Measurements from ENCODE around the gene CSPG4. TPM values are rescaled to one million over a fixed set of nuclear protein-coding genes. Genes with fewer than 3 reads are reported as not detected.

Gene CSPG4
- total and polyA plus RNA-seq, 2 of the 13 experiments (the other 11 are each of a cell fraction or from before 2014, with no cell fraction given), result 0.01 to 0.04 TPM

DNA sequence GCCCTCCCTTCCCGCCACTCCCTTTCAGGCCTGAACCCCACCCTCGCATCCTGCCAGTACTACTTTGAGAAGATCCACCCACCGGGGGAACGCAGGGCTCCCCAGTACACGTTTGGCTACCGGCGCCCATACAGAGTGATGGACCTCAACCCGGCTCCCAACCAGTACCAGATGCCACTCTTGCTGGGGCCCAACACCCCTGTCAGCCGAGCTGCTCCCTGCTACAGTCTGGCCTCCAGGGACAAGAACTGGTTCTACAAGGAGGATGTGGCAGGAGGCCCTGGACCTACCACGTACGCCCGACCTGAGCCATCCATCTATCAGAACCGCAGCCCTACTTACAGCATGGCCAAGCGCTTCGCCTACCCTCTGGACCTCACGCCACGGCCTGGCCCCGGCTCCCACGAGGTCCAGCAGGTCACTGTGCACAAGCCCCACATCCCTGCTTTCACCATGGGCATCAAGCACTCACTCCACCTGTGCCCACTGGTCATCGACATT lies 14.4 kb upstream of the CSPG4 start:
- Histone ChIP-seq H3K4me3 (replicated peaks in 1 of 3; ENCODE audit: insufficient read depth in 1 of 3, low read depth in 2 of 3, low read length in 3 of 3) (no peak overlapping the region), H3K27me3 (ENCODE audit: control insufficient read depth in 1 of 2, insufficient read depth in 2 of 2, low read length in 2 of 2) (peaks cover 0 to 2% of the 10 kb centered on the region in 2 experiments; a peak in 2 of 5 replicates), H3K4me1 (ENCODE audit: insufficient read depth, low read length) (peaks cover 23% of the 10 kb centered on the region), H3K36me3 (replicated peaks in 1 of 2; ENCODE audit: control insufficient read depth in 1 of 2, insufficient read depth in 2 of 2, low read length in 2 of 2) (no peaks in the 10 kb centered on the region), H3K9ac (ENCODE audit: insufficient read depth, low read depth, low read length) (no peak overlapping the region), H3K79me2 (ENCODE audit: insufficient read depth, low read length) (no peaks in the 10 kb centered on the region), H3K4me2 (ENCODE audit: low read depth, low read length) (no peak overlapping the region), H3K27ac (ENCODE audit: extremely low read length, insufficient read depth, low read length) (no peak overlapping the region), H3K9me3 (ENCODE audit: low read length) (no peaks in the 10 kb centered on the region), H2AFZ (ENCODE audit: low read length) (no peak overlapping the region), H4K20me1 (ENCODE audit: insufficient read depth, low read length) (no peaks in the 10 kb centered on the region)
- no TSS peak for BruUV-seq (replicated peaks)
- intact Hi-C loops (cut with micrococcal nuclease; ENCODE audit: unreplicated experiment) (loop anchor here (10.0 kb wide), 1 partner anchor 198 kb away; no protein-coding TSS in a partner anchor), in situ Hi-C loops (cut with HindIII; ENCODE audit: extremely low pct_ligation_motif_present, low pct_unique_long_range_greater_than_20kb) (loop anchor here (10.0 kb wide), 2 partner anchors 78 to 198 kb away; no protein-coding TSS in a partner anchor)
- no peak for ATAC-seq
- ChIA-PET CTCF (ENCODE audit: low intra/inter-chr PET ratio, low total read pairs) (no interaction called here), POLR2A (no interaction called here)
- 43% methylated on average over 12 of the region's 20 CpGs for WGBS (ENCODE audit: low lambda C conversion rate)
- no peak for FAIRE-seq
- TF ChIP-seq PRPF4 (IDR thresholded peaks at IDR 0.05; ENCODE audit: low read depth, low read length, poor library complexity, severe bottlenecking) (no peak), SRSF4 (IDR thresholded peaks at IDR 0.05; ENCODE audit: low read depth, low read length, poor library complexity, severe bottlenecking) (no peak), MZF1 (CRISPR knock-in tag; IDR thresholded peaks at IDR 0.05; ENCODE audit: borderline replicate concordance) (no peak), SAFB2 (CRISPR knock-in tag; IDR thresholded peaks at IDR 0.05; ENCODE audit: borderline replicate concordance, low read depth) (no peak), ZNF841 (CRISPR knock-in tag; IDR thresholded peaks at IDR 0.05; ENCODE audit: borderline replicate concordance) (no peak), ZNF343 (CRISPR knock-in tag; IDR thresholded peaks at IDR 0.05) (no peak), SATB2 (CRISPR knock-in tag; IDR thresholded peaks at IDR 0.05) (no peak)
- DNase-seq (ENCODE audit: low spot score), result no peak

All from HepG2 (cell line).